Camera-type eye (tissue), 1 donor: Measurements from ENCODE around the gene FHL1. TPM values are rescaled to one million over a fixed set of nuclear protein-coding genes. Genes with fewer than 3 reads are reported as not detected.

Experiments
- total RNA-seq: library from RNA; depleted of rRNA; stranded (reverse); fragments of >200 nt; gene quantifications from one replicate; pipeline ENCODE4 v1.2.3, GENCODE V29; 2014

FHL1 gene
- 423 TPM for total RNA-seq

GRCh38 chrX:136147315-136147901 lies at the start of gene FHL1:
FHL1 (plus strand) TSS chrX:136147533.

GRCh38 chrX:136251041-136251991 lies 104.0 kb downstream of the FHL1 start, which contains the start of gene MAP7D3:
MAP7D3 (minus strand) TSS chrX:136251400; CDS start chrX:136251358, 42 bp downstream.

Other genes with a start within 250 kb of the FHL1 start
- gene MMGT1, start 173.5 kb upstream of the FHL1 start, total RNA-seq = 21.6 TPM
- 36.3 TPM for gene SLC9A6, start 162.1 kb upstream of the FHL1 start, total RNA-seq
- 12.1 TPM for gene MAP7D3, start 103.9 kb downstream of the FHL1 start, total RNA-seq
- gene ADGRG4, start 153.4 kb downstream of the FHL1 start, total RNA-seq = not detected